Activated CD8-positive, alpha-beta memory T cell treated with anti-CD3 and anti-CD28 coated beads, Interleukin-2, amount 10 ng/mL, durations not matched to agents 7 days and 5 days (primary cell): ENCODE data around the gene ZNF217. TPM values are rescaled to one million over a fixed set of nuclear protein-coding genes. Genes with fewer than 3 reads are reported as not detected.
"Not testable (repeated sequence)": the region's sequence is repeated elsewhere in the genome, so short reads cannot be mapped to it uniquely, and the experiment has no call there.

Experiments
- ATAC-seq: fragments of 150-1000 bp; cut with Tn5 transposase; one replicate; pipeline ENCODE4 v1.10.0; 2021; ENCODE audit warnings: moderate library complexity
- CTCF ChIA-PET: fragments of 350-600 bp; sonication (Branson Sonifier 250); formaldehyde crosslinking; loops from one replicate; lab custom pipeline; 2021; ENCODE audit warnings: antibody characterized with exemption; lab: Charles Lee
- DNase-seq: peaks from one replicate; pipeline ENCODE4 v3.0.0-alpha.2; 2020
- H3K27ac Mint-ChIP-seq: one replicate; pipeline ENCODE4 v1.8.0; 2021; ENCODE audit warnings: mild to moderate bottlenecking, mixed read lengths
- H3K27me3 Mint-ChIP-seq: one replicate; pipeline ENCODE4 v1.8.0; 2021; ENCODE audit warnings: mixed read lengths
- H3K36me3 Mint-ChIP-seq: one replicate; pipeline ENCODE4 v1.8.0; 2021; ENCODE audit warnings: mild to moderate bottlenecking, mixed read lengths
- H3K4me1 Mint-ChIP-seq: one replicate; pipeline ENCODE4 v1.8.0; 2021; ENCODE audit warnings: mixed read lengths
- H3K4me3 Mint-ChIP-seq: one replicate; pipeline ENCODE4 v1.8.0; 2021; ENCODE audit warnings: mild to moderate bottlenecking, moderate library complexity, mixed read lengths
- H3K9me3 Mint-ChIP-seq: one replicate; pipeline ENCODE4 v1.8.0; 2022; ENCODE audit warnings: low read depth, mixed read lengths
- total RNA-seq, 2 experiments: library from RNA; stranded (reverse); gene quantifications; one replicate each; pipeline ENCODE4 v1.2.3, GENCODE V29; 2021

Gene ZNF217
- total RNA-seq, result 10 to 100 TPM; 80.2 to 81.9 TPM

- Mint-ChIP-seq H3K27ac (peak within 1 kb of the TSS; percentile 96), H3K36me3 (peaks cover 19% of the 10 kb centered on the region), H3K4me3 (peak within 1 kb of the TSS; percentile 91), H3K4me1 (peaks cover 37% of the 10 kb centered on the region)
- ATAC-seq (peak; percentile 37), DNase-seq (peak; percentile 84)
- H3K27me3 Mint-ChIP-seq, H3K9me3 Mint-ChIP-seq: not testable (repeated sequence)
- CTCF ChIA-PET, result interaction anchor here (0.6 to 2.7 kb wide), 6 partner anchors 11 to 287 kb away, joined by 3 to 16 read pairs (median 10); no protein-coding TSS in a partner anchor
Measured at GRCh38 chr20:53593466-53594007, at the start of gene ZNF217. ZNF217 (minus strand) TSS chr20:53593839; CDS start chr20:53582826, 11,013 bp downstream.

GRCh38 chr20:53643031-53643832 is 49.6 kb upstream of the ZNF217 start:
- Mint-ChIP-seq H3K4me1 (peaks cover 35% of the 10 kb centered on the region), H3K4me3 (peak overlapping the region; percentile 66), H3K36me3 (peaks cover 1% of the 10 kb centered on the region), H3K27me3 (no peaks in the 10 kb centered on the region), H3K27ac (peak overlapping the region; percentile 98), H3K9me3 (no peaks in the 10 kb centered on the region)
- ATAC-seq, result peak; percentile 98
- CTCF ChIA-PET, result interaction anchor here (0.7 to 1.9 kb wide), 14 partner anchors 10 to 297 kb away, joined by 3 to 18 read pairs (median 4); no protein-coding TSS in a partner anchor
- DNase-seq, result peak; percentile 85

DNA sequence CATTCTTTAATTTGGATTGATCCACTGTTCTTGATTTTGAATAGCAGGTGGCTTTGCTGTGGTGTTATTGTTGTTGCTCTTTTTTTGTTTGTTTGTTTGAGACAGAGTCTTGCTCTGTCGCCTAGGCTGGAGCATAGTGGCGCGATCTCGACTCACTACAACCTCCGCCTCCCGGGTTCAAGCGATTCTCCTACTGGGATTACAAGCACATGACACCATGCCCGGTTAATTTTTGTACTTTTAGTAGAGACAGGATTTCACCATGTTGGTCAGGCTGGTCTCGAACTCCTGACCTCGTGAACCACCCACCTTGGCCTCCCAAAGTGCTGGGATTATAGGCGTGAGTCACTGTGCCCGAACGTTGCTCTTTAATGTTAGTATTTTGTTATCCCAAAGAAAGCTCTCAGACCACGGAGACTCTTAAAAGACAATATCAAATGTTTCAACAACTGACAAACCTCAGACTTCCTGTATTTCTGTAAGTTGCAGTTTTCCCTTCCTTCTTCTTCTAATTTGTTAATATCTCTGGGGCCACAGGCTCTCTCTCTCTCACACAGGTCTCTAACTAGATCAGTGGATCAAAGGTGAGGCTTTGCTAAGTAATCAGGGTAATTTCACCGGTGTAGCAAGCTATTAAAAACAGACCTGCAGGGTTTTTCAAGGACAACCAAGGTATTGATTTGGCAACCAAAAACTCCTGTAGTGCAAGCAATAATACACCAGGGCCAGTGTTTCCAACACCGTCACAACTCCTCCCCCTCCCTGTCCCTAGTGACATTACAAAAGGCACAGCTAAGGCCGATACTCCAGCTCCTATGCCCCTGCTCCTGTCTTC is 48.8 kb upstream of the ZNF217 start:
- Mint-ChIP-seq H3K4me1 (peaks cover 35% of the 10 kb centered on the region), H3K27me3 (no peaks in the 10 kb centered on the region), H3K9me3 (no peaks in the 10 kb centered on the region), H3K4me3 (peak overlapping the region; percentile 66), H3K27ac (peak overlapping the region; percentile 98), H3K36me3 (peaks cover 3% of the 10 kb centered on the region)
- CTCF ChIA-PET, result interaction anchor here (0.7 to 1.9 kb wide), 13 partner anchors 10 to 297 kb away, joined by 3 to 18 read pairs (median 4); no protein-coding TSS in a partner anchor
- peak; percentile 71 for DNase-seq
- peak; percentile 84 for ATAC-seq

DNA sequence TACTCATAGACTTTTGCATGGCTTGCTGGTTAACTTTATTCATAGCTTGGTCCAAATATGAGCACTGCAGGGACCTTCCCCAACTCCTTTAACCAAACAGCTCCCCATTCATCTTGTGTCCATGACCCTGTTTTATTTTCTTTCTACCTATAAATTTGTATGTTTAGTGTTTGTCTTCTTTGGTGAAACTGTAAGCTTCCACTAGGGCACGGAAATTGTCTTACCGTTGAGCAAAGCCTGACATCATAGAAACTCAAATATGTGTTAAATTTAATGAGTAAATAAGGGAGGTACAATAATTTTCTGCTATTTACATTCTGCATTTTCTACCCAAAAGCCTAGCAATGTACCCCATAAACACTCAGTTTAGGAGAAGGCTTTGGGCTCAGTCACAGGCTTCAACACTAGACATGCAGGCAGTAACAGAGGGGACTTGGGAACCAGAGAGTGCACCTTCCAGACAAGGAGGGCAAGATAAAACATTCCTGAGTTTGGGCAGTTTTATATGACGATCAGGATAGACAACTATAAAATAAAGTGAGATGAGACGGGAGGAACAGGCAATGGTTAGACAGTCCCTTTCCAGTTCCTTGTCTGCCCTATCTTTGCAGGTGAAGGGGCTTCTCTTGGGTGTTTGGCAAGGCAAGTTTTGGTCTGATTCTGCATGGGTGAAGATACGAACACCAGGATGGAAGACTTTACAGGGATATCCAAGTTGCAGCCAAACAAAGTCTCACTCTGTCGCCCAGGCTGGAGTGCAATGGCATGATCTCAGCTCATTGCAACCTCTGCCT is 46.2 kb upstream of the ZNF217 start:
- H3K27me3 Mint-ChIP-seq, result no peaks in the 10 kb centered on the region

DNA sequence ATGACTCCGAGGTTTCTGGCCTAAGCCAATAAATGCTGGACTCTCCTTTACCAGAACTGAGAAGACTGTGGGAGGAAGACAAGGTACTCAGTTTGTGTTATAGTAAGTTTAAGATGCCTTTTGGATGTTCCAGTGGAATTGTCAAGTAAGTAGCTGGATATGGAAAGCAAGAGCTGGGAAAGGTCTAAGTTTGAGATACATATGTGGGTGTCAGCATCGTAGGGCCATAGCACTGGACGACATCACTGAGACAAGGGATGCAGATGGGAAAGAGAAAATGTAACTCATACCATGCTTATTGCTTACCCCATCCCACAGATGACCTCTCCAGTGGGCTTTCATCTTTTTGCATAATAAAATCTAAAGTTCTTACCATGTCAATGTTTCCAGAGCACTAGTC is 45.5 kb upstream of the ZNF217 start:
- no peak overlapping the region for H3K27ac Mint-ChIP-seq
- peaks cover 40% of the 10 kb centered on the region for H3K4me1 Mint-ChIP-seq
- no peaks in the 10 kb centered on the region for H3K9me3 Mint-ChIP-seq
- no peaks in the 10 kb centered on the region for H3K27me3 Mint-ChIP-seq
- peaks cover 2% of the 10 kb centered on the region for H3K36me3 Mint-ChIP-seq
- H3K4me3 Mint-ChIP-seq, result no peak overlapping the region
- no peak for DNase-seq
- CTCF ChIA-PET, result no interaction called here
- ATAC-seq, result no peak

More for the DNA sequence above, 46.2 kb upstream of the ZNF217 start:
- Mint-ChIP-seq H3K9me3 (no peaks in the 10 kb centered on the region), H3K27ac (no peak overlapping the region), H3K4me3 (no peak overlapping the region), H3K4me1 (peaks cover 43% of the 10 kb centered on the region), H3K36me3 (peaks cover 3% of the 10 kb centered on the region)
- DNase-seq (no peak), ATAC-seq (no peak)
- CTCF ChIA-PET, result interaction anchor here (0.5 kb wide), 1 partner anchor 10 kb away, joined by 3 read pairs; no protein-coding TSS in a partner anchor

DNA sequence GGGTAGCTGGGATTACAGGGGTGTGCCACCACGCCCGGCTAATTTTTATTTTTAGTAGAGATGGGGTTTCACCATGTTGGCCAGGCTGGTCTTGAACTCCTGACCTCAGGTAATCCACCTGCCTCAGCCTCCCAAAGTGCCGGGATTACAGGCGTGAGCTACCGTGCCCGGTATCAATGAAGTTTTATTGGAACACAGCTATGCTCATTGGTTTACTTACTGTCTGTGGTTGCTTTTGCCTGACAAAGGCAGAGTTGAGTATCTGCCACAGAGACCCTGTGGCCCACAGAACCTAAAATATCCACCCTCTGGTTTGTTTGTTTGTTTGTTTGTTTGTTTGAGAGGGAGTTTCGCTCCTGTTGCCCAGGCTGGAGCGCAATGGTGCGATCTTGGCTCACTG is 43.7 kb upstream of the ZNF217 start:
- not testable (repeated sequence) for H3K36me3 Mint-ChIP-seq, H3K4me3 Mint-ChIP-seq, H3K27ac Mint-ChIP-seq, H3K27me3 Mint-ChIP-seq, ATAC-seq, DNase-seq, H3K9me3 Mint-ChIP-seq
- CTCF ChIA-PET, result interaction anchor here (1.1 kb wide), 1 partner anchor 15 kb away, joined by 4 read pairs; no protein-coding TSS in a partner anchor
- H3K4me1 Mint-ChIP-seq, result peaks cover 25% of the 10 kb centered on the region

DNA sequence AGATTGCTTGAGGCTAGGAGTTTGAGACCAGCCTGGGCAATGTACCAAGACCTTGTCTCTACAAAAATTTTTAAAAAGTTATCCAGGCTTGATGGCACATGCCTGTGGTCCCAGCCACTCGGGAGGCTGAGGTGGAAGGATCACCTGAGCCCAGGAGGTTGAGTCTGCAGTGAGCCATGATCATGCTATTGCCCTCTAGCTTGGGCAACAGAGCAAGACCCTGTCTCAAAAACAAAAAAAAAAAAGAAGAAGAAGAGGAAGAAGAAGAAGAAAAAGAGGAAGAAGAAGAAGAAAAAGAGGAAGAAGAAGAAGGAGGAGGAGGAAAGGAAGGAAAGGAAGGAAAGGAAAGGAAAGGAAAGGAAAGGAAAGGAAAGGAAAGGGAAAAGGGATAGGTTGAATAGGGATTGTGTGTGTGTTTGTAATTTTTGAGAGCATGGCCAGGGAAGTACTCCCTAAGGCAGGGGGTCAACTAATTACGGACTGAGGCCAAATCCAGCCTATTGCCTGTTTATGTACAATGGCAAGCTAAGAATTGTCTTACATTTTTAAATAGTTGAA is 43.0 kb upstream of the ZNF217 start:
- peaks cover 20% of the 10 kb centered on the region for H3K4me1 Mint-ChIP-seq
- H3K4me3 Mint-ChIP-seq, result no peak overlapping the region
- no peaks in the 10 kb centered on the region for H3K27me3 Mint-ChIP-seq
- H3K9me3 Mint-ChIP-seq, result no peaks in the 10 kb centered on the region
- H3K27ac Mint-ChIP-seq, result no peak overlapping the region
- no peak for ATAC-seq
- DNase-seq, result no peak
- CTCF ChIA-PET, result interaction anchor here (1.1 kb wide), 1 partner anchor 16 kb away, joined by 4 read pairs; no protein-coding TSS in a partner anchor
- H3K36me3 Mint-ChIP-seq, result peaks cover 2% of the 10 kb centered on the region

DNA sequence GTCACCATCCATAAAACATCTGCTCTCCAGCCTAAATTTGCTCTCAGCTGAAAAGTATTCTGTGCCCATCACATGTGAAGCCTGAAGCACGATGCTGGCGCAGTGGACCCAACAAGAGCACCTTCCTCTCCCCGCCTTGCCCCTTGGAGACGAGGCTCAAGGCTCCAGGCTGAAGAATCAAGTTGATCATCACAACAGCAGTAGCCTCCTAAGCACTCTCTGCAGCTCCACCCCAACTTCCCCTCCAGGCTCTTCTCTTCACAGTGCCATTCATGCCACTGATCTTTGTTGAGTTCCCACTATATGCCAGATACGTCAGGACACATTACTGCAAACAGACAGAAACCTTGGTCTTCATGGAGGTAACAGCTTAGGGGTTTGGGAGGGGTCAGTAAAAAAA is 41.6 kb upstream of the ZNF217 start:
- Mint-ChIP-seq H3K27ac (peak overlapping the region; percentile 13), H3K27me3 (no peaks in the 10 kb centered on the region), H3K4me1 (peaks cover 14% of the 10 kb centered on the region), H3K36me3 (peaks cover 2% of the 10 kb centered on the region), H3K9me3 (no peaks in the 10 kb centered on the region), H3K4me3 (no peak overlapping the region)
- CTCF ChIA-PET, result interaction anchor here (0.6 to 0.8 kb wide), 2 partner anchors 22 to 270 kb away, joined by 3 read pairs; no protein-coding TSS in a partner anchor
- DNase-seq, result no peak
- ATAC-seq, result no peak

DNA sequence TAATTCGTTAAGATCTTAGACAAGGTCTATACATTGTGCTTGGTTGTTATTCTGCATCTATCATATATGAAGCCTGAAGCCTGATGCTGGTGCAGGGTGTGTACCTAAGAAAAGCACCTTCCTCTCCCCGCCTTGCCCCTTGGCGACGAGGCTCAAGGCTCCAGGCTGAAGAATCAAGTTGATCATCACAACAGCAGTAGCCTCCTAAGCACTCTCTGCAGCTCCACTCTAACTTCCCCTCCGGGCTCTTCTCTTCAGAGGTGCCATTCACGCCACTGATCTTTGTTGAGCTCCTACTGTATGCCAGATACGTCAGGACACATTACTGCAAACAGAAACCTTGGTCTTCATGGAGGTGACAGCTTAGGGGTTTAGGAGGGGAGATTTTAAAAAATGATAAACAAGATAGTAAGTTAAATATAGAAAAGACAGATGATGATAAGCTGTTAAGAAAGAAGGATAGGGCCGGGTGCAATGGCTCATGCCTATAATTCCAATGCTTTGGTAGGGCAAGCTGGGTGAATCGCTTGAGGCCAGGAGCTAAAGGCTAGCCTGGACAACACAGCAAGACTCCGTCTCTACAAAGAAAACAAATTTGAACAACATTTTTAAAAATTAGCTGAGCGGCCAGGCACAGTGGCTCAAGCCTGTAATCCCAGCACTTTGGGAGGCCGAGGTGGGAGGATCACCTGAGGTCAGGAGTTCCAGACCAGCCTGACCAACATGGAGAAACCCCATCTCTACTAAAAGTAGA is 38.4 kb upstream of the ZNF217 start:
- ATAC-seq, result no peak
- CTCF ChIA-PET, result interaction anchor here (0.8 to 1.2 kb wide), 3 partner anchors 9 to 284 kb away, joined by 3 read pairs; no protein-coding TSS in a partner anchor
- DNase-seq, result no peak
- Mint-ChIP-seq H3K27me3 (no peaks in the 10 kb centered on the region), H3K4me1 (peaks cover 14% of the 10 kb centered on the region), H3K27ac (no peak overlapping the region), H3K9me3 (no peaks in the 10 kb centered on the region), H3K36me3 (no peaks in the 10 kb centered on the region), H3K4me3 (no peak overlapping the region)

- Mint-ChIP-seq H3K27ac (no peak overlapping the region), H3K4me1 (peaks cover 7% of the 10 kb centered on the region), H3K27me3 (no peaks in the 10 kb centered on the region), H3K36me3 (no peaks in the 10 kb centered on the region), H3K4me3 (no peak overlapping the region), H3K9me3 (no peaks in the 10 kb centered on the region)
- CTCF ChIA-PET, result no interaction called here
- ATAC-seq (no peak), DNase-seq (no peak)
Measured at GRCh38 chr20:53629436-53629835, 35.8 kb upstream of the ZNF217 start.

- not testable (repeated sequence) for H3K36me3 Mint-ChIP-seq, H3K9me3 Mint-ChIP-seq, H3K27me3 Mint-ChIP-seq, DNase-seq, H3K27ac Mint-ChIP-seq, ATAC-seq, H3K4me3 Mint-ChIP-seq
- CTCF ChIA-PET, result interaction anchor here (1.6 kb wide), 1 partner anchor 15 kb away, joined by 4 read pairs; no protein-coding TSS in a partner anchor
- H3K4me1 Mint-ChIP-seq, result peaks cover 12% of the 10 kb centered on the region
Measured at GRCh38 chr20:53628758-53629157, 35.1 kb upstream of the ZNF217 start.
